HepG2 (cell line): Measurements from ENCODE around the gene TRERF1. TPM values are rescaled to one million over a fixed set of nuclear protein-coding genes. Genes with fewer than 3 reads are reported as not detected.

Source experiments
- ATF1 ChIP-seq: IDR thresholded peaks from 2 replicates; pipeline ENCODE4 v1.6.1; 2016; ENCODE audit warnings: mild to moderate bottlenecking, control low read depth
- BORCS8-MEF2B ChIP-seq: sonication (generic); formaldehyde crosslinking; IDR thresholded peaks from 2 replicates; pipeline ENCODE4 v1.8.0; 2022; ENCODE audit warnings: mild to moderate bottlenecking, missing genetic modification reagents
- CAMTA2 ChIP-seq: sonication (generic); formaldehyde crosslinking; IDR thresholded peaks from 2 replicates; pipeline ENCODE4 v1.4.0; 2020; ENCODE audit warnings: mild to moderate bottlenecking, missing genetic modification reagents, borderline replicate concordance
- CREM ChIP-seq, 2 experiments: sonication (generic) in 1 of 2; formaldehyde crosslinking in 1 of 2; IDR thresholded peaks; 2 replicates each; pipeline versions ENCODE4 v1.4.0 to v1.6.1; 2016 to 2020; ENCODE audit warnings: antibody characterized with exemption in 1 of 2, mild to moderate bottlenecking in 1 of 2, missing genetic modification reagents in 1 of 2
- EP300 ChIP-seq, 3 experiments: sonication (generic) in 1 of 3; formaldehyde crosslinking in 1 of 3; IDR thresholded peaks; 2 replicates each; pipeline versions ENCODE4 v1.5.1 to v1.6.1; 2011 to 2020; ENCODE audit warnings: low read depth in 2 of 3, low read length in 2 of 3, borderline replicate concordance in 1 of 3, improper control_type of control experiment in 1 of 3, mild to moderate bottlenecking in 1 of 3, missing genetic modification reagents in 1 of 3, moderate library complexity in 1 of 3
- FLYWCH1 ChIP-seq: sonication (generic); formaldehyde crosslinking; IDR thresholded peaks from 2 replicates; pipeline ENCODE4 v1.8.1; 2023; ENCODE audit warnings: mild to moderate bottlenecking, missing genetic modification reagents
- HNRNPUL1 ChIP-seq: fragments of 200-400 bp; formaldehyde crosslinking; IDR thresholded peaks from 2 replicates; pipeline ENCODE4 v1.6.1; 2017; ENCODE audit warnings: low read depth, mild to moderate bottlenecking, low read length, moderate library complexity
- MAFK ChIP-seq, 2 experiments: IDR thresholded peaks in 1 of 2; conservative IDR thresholded peaks in 1 of 2; 2 replicates each; pipeline ENCODE4 v1.6.1; 2011; ENCODE audit warnings: improper control_type of control experiment in 2 of 2, low read length in 2 of 2
- NCOA5 ChIP-seq: sonication (generic); formaldehyde crosslinking; IDR thresholded peaks from 2 replicates; pipeline ENCODE4 v1.4.0; 2020; ENCODE audit warnings: missing genetic modification reagents
- NFE2L1 ChIP-seq: sonication (generic); formaldehyde crosslinking; IDR thresholded peaks from 2 replicates; pipeline ENCODE4 v1.4.0; 2020; ENCODE audit warnings: missing genetic modification reagents, mild to moderate bottlenecking, borderline replicate concordance
- PAX8 ChIP-seq: sonication (generic); formaldehyde crosslinking; IDR thresholded peaks from 2 replicates; pipeline ENCODE4 v1.8.0; 2022; ENCODE audit warnings: mild to moderate bottlenecking, missing genetic modification reagents, borderline replicate concordance
- PCBP1 ChIP-seq: fragments of 200-400 bp; formaldehyde crosslinking; IDR thresholded peaks from 2 replicates; pipeline ENCODE4 v1.6.1; 2017; ENCODE audit warnings: mild to moderate bottlenecking, low read depth, low read length, borderline replicate concordance
- POGZ ChIP-seq: sonication (generic); formaldehyde crosslinking; IDR thresholded peaks from 2 replicates; pipeline ENCODE4 v1.4.0; 2020; ENCODE audit warnings: mild to moderate bottlenecking, missing genetic modification reagents
- RARG ChIP-seq: sonication (generic); formaldehyde crosslinking; IDR thresholded peaks from 2 replicates; pipeline ENCODE4 v1.4.0; 2020; ENCODE audit warnings: low read depth, mild to moderate bottlenecking, missing genetic modification reagents
- RBFOX2 ChIP-seq: fragments of 200-400 bp; formaldehyde crosslinking; IDR thresholded peaks from 2 replicates; pipeline ENCODE4 v1.6.1; 2017; ENCODE audit warnings: low read depth, mild to moderate bottlenecking, low read length
- SATB2 ChIP-seq: sonication (generic); formaldehyde crosslinking; IDR thresholded peaks from 2 replicates; pipeline ENCODE4 v1.5.0; 2020; ENCODE audit warnings: missing genetic modification reagents
- SIN3A ChIP-seq: IDR thresholded peaks from 2 replicates; pipeline ENCODE4 v1.6.1; 2011; ENCODE audit warnings: low read depth, mild to moderate bottlenecking, control low read depth, low read length, borderline replicate concordance
- SRF ChIP-seq: IDR thresholded peaks from 2 replicates; pipeline ENCODE4 v1.6.1; 2011; ENCODE audit warnings: mild to moderate bottlenecking, low read depth, low read length, moderate library complexity
- ZBTB3 ChIP-seq: sonication (generic); formaldehyde crosslinking; IDR thresholded peaks from 2 replicates; pipeline ENCODE4 v1.4.0; 2020; ENCODE audit warnings: low read depth, mild to moderate bottlenecking, moderate library complexity, missing genetic modification reagents, borderline replicate concordance
- ZEB1 ChIP-seq: IDR thresholded peaks from 2 replicates; pipeline ENCODE4 v1.6.1; 2012; ENCODE audit warnings: mild to moderate bottlenecking, low read depth, inconsistent platforms; ENCODE audit not compliant: insufficient replicate concordance
- ZMYM2 ChIP-seq: sonication (generic); formaldehyde crosslinking; IDR thresholded peaks from 2 replicates; pipeline ENCODE4 v1.8.0; 2022; ENCODE audit warnings: mild to moderate bottlenecking, missing genetic modification reagents
- ZNF160 ChIP-seq: sonication (generic); formaldehyde crosslinking; IDR thresholded peaks from 2 replicates; pipeline ENCODE4 v1.8.0; 2022; ENCODE audit warnings: mild to moderate bottlenecking, inconsistent platforms, missing genetic modification reagents
- ZNF709 ChIP-seq: sonication (generic); formaldehyde crosslinking; IDR thresholded peaks from 2 replicates; pipeline ENCODE4 v1.5.0; 2020; ENCODE audit warnings: mild to moderate bottlenecking, missing genetic modification reagents
- ZNF776 ChIP-seq: sonication (generic); formaldehyde crosslinking; IDR thresholded peaks from 2 replicates; pipeline ENCODE4 v1.4.0; 2020; ENCODE audit warnings: mild to moderate bottlenecking, missing genetic modification reagents
- polyA plus RNA-seq, 8 experiments: library from polyadenylated mRNA; depleted of rRNA in 3 of 8; stranded (reverse) in 7 of 8; unstranded in 1 of 8; fragments of >200 nt; fragmentation: Illumina TruSeq in 4 of 8; extraction: Trizol in 4 of 8; gene quantifications; 2 replicates each; pipeline versions ENCODE4 v1.2.1 to v1.2.3, GENCODE V29; 2011 to 2016; ENCODE audit warnings: low read depth in 4 of 8, missing spikeins in 1 of 8, mixed read lengths in 1 of 8; ENCODE audit not compliant: insufficient read depth in 1 of 8
- total RNA-seq, 5 experiments: library from RNA; depleted of rRNA; stranded (reverse); fragments of >200 nt; fragmentation: Illumina TruSeq; extraction: Trizol; gene quantifications; 2 replicates each; pipeline ENCODE4 v1.2.3, GENCODE V29; 2016; ENCODE audit warnings: low read depth in 1 of 5
- TF ChIP-seq, protein P1 (sequence below): sonication (generic); formaldehyde crosslinking; IDR thresholded peaks from 2 replicates; pipeline ENCODE4 v1.5.0; 2020; ENCODE audit warnings: missing genetic modification reagents
- TF ChIP-seq, protein P2 (sequence below): sonication (generic); formaldehyde crosslinking; IDR thresholded peaks from 2 replicates; pipeline ENCODE4 v1.4.0; 2020; ENCODE audit warnings: mild to moderate bottlenecking, missing genetic modification reagents
- TF ChIP-seq, protein P3 (sequence below): sonication (generic); formaldehyde crosslinking; IDR thresholded peaks from 2 replicates; pipeline ENCODE4 v1.4.0; 2020; ENCODE audit warnings: missing genetic modification reagents

Gene TRERF1
- total and polyA plus RNA-seq, 2 of the 13 experiments (the other 11 are each of a cell fraction or from before 2014, with no cell fraction given) = 0.02 TPM; not detected in 1

DNA sequence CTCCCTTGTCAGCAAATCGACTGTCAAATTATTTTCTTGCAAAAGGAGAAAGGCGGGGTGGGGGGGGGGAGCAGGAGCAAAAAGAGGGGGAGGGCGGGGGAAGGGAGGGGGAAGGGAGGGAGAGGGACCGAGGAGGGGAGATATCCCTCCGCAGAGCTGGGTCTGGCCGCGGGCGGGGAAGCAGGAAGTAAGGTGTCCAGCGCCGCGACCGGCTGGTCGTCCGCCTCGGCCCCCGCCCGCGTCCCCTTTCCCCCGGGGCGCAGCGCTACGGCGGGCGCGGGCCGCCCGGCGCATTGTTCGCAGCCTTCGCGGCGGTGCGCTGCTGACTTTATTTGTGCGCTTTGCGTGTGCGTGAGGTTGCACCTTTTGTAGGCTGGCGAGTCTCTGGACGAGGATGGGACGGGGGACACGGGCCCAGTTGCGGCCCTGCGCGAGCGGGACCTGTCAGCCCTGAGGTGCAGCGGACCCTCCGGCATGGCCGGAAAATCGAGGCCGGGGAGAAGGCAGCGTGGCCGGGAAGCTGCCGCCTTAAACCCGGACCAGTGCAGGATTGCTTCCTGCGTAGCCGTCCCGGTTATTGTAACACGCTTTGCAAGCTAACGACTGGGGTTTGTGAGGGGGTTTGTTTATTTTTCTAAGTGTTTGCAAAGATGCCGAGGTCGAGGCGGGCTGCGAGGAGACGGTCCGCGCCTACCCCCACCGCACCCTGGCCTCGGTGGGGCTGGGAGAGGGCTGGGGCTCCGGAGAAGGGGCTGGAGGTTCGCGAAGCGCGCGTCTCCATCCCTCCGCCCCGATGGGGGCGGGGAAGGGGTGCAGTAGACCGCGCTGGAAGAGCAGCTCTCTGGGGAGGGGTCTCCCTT is 675 bp upstream of the TRERF1 start (continued):
- TF ChIP-seq ZNF709 (CRISPR knock-in tag) = no peak
- 0 out of 2 replicates have a peak, but pooled peaks have one; percentile 32 for TF ChIP-seq NFE2L1 (CRISPR knock-in tag)
- no peak for TF ChIP-seq NCOA5
- TF ChIP-seq ZNF160 (CRISPR knock-in tag) = no peak
- no peak for TF ChIP-seq SIN3A
- no peak for TF ChIP-seq ZMYM2 (CRISPR knock-in tag)
- no peak for TF ChIP-seq SRF
- TF ChIP-seq, protein P1, sequence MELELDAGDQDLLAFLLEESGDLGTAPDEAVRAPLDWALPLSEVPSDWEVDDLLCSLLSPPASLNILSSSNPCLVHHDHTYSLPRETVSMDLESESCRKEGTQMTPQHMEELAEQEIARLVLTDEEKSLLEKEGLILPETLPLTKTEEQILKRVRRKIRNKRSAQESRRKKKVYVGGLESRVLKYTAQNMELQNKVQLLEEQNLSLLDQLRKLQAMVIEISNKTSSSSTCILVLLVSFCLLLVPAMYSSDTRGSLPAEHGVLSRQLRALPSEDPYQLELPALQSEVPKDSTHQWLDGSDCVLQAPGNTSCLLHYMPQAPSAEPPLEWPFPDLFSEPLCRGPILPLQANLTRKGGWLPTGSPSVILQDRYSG (CRISPR knock-in tag) = no peak
- TF ChIP-seq, protein P2, sequence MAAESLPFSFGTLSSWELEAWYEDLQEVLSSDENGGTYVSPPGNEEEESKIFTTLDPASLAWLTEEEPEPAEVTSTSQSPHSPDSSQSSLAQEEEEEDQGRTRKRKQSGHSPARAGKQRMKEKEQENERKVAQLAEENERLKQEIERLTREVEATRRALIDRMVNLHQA (CRISPR knock-in tag) = no peak
- TF ChIP-seq, protein P3, sequence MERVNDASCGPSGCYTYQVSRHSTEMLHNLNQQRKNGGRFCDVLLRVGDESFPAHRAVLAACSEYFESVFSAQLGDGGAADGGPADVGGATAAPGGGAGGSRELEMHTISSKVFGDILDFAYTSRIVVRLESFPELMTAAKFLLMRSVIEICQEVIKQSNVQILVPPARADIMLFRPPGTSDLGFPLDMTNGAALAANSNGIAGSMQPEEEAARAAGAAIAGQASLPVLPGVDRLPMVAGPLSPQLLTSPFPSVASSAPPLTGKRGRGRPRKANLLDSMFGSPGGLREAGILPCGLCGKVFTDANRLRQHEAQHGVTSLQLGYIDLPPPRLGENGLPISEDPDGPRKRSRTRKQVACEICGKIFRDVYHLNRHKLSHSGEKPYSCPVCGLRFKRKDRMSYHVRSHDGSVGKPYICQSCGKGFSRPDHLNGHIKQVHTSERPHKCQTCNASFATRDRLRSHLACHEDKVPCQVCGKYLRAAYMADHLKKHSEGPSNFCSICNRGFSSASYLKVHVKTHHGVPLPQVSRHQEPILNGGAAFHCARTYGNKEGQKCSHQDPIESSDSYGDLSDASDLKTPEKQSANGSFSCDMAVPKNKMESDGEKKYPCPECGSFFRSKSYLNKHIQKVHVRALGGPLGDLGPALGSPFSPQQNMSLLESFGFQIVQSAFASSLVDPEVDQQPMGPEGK (CRISPR knock-in tag) = 0 out of 2 replicates have a peak, but pooled peaks have one; percentile 20
- no peak for TF ChIP-seq ZNF776 (CRISPR knock-in tag)
- TF ChIP-seq BORCS8-MEF2B (CRISPR knock-in tag) = 0 out of 2 replicates have a peak, but pooled peaks have one; percentile 26
- TF ChIP-seq MAFK (conservative IDR thresholded peaks at IDR 0.05 in 1 of 2, IDR thresholded peaks at IDR 0.05 in 1 of 2; ENCODE audit: low read length in 2 of 2) = no peak
- TF ChIP-seq FLYWCH1 (CRISPR knock-in tag) = no peak
- no peak for TF ChIP-seq ZBTB3 (CRISPR knock-in tag)
- TF ChIP-seq RARG = no peak
- TF ChIP-seq PCBP1 = 0 out of 2 replicates have a peak, but pooled peaks have one; percentile 59
- TF ChIP-seq SATB2 = no peak
- 0 out of 2 replicates have a peak, but pooled peaks have one; percentile 30 for TF ChIP-seq CAMTA2 (CRISPR knock-in tag)
- no peak for TF ChIP-seq CREM (IDR thresholded peaks at IDR 0.05)
- no peak for TF ChIP-seq CREM (CRISPR knock-in tag; IDR thresholded peaks at IDR 0.05)
- TF ChIP-seq PAX8 (CRISPR knock-in tag) = no peak
- TF ChIP-seq POGZ (CRISPR knock-in tag) = 0 out of 2 replicates have a peak, but pooled peaks have one; percentile 15
- TF ChIP-seq RBFOX2 = no peak
- TF ChIP-seq HNRNPUL1 = no peak
- no peak for TF ChIP-seq EP300 (IDR thresholded peaks at IDR 0.05; ENCODE audit: low read depth in 2 of 2, low read length in 2 of 2)
- TF ChIP-seq EP300 (CRISPR knock-in tag; IDR thresholded peaks at IDR 0.05; ENCODE audit: borderline replicate concordance) = no peak
- TF ChIP-seq ATF1 (CRISPR knock-in tag) = no peak
- TF ChIP-seq ZEB1 = no peak
